Epidermal melanocyte (primary cell): ENCODE data around the gene GH2.
"Not testable (repeated sequence)": the region's sequence is repeated elsewhere in the genome, so short reads cannot be mapped to it uniquely, and the experiment has no call there.

Experiments used
- DNase-seq: peaks from one replicate; pipeline ENCODE4 v3.0.0; 2011; ENCODE audit warnings: low spot score; ENCODE audit not compliant: insufficient read length

Gene GH2

DNA sequence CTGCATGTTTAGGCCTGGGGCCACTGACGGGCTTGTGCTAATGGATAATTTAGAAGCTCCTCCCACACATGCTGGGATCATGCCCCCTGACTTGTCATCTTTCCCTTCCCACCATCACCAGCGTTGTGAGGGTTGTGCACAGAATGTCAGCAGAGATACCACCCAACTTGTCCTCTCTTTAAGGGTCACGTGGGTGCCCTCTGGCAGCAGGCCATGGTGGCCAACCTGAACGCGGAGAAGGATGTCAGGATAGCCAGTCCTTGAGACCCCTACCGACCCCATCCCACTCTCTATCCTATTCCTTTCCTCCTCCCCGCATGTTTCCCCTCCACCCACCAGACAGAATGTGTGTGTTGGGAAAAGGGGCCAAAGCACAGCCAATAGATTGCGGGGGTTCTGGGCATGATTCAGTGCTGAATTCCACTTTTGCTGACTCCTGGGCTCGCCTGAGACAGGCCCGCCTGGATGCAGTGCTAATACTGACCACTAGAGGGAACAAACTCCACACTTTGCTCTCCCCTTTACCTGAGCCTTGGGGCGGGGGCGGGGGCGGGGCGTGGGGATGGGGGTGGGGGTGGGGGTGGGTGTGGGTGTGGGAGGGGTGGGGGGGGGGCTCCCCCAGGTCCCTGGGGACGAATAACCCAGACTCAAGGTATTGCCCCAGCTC lies at the start of gene GH2:
Gene GH2, minus strand, starts transcription at position 10 of the 667 bp plus-strand sequence. CDS start 143 bp downstream, outside the sequence.
- DNase-seq: peak; percentile 52

DNA sequence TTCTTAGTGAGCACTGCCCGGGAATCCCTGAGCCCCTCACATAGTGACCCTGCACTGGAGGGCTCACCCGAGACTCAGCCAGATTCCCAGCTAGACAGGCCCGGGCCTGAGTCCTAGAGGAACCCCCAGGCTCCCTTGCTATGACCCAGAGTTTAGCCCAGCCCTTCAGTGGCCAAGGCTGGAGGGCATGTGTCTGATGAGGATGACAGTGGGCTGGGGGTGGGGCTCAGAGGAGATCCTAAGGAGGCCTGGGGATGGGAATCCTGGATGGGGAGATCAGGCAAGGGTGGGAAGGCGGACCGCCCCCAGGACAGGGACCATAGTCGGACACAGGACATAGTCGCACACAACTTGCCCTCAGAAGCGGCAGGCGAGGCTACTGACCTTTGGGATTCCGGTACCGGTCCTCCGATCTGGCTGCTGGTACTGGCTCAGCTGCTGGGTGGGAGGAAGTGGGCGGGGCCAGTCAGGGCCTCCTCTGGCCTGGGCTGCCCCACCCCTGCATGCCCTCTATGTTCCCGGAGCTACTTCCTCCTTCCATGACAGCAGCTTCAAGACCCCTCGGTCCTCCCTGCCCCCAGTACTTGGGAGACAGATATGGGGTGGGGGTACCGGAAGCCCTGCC lies 49.3 kb upstream of the GH2 start:
- peak; percentile 28 for DNase-seq

DNA sequence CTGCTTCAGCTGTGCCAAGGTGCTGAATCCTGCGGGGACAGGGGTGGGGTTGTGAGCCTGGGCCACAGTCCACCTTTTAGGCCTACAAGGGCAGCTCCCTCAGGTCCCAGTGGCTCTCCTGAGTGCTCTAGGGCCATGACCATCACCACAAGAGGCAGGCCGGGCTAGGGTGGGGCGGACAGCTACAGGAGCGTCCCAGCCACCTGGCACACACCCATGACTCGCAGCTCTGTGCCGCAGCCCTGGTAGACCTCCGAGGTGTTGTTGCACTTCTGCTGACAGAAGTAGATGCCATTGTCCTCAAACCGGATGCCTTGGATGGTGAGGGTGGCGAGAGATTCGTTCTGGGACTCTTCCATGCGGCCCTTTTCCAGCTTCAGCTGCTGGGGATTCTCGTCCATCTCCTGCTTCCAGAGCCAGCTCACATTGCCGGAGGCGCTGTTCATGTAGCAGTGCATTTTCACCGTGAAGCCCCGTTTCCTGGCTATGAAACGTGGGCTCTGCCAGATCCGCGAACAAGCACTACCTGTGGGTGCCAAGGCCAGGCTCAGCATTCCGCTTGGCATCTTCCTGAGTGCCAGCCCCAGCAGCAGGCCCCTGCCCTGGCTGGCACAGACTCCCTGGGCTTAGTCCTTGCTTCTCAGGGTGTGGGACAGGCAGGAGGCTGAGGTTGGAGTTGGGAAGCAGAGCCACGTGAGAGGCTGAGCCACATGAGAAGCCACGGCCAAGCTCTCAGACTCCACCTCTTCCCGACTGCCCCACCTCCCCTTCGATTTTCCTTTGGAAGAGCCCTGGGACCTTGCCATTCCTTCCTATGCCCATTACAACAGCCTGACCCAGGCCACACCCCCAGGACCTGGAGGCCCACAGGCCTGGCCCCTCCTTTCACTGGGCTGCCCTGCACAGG lies 48.4 kb upstream of the GH2 start:
- DNase-seq: peak; percentile 16

DNA sequence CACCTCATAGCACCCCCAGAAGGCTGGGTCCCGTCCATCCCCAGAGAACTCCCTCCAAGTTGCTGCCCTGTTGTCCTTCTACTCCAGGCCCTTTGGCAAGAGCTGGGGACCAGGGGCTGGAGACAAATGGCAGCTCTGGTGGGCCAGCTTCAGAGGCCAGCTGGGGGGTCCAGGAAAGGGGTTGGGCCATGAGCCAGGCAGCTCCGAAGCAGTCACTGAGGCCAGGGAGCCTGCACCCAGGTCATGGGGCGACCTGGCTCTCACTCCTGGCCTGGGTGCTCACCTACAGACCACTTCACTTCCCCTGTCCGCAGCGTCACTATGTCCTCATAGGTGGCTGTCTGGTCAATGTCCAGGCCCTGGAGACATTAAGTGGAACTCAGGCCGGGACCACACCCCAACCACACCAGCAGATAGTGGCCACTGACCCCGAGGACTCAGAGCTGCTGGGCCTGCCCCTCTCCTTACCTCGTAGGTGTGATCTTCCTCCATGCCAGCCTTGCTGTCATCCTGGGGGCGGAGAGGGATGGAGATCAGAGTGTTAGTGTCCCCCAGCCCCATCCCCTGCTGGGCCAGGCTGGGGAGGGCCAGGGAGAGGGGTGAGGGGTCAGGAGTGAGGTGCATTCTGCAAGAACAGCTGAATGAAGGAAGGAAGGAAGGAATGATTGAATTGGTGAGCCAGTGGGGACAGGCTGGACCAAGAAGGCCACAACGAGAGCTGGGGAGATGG lies 47.4 kb upstream of the GH2 start:
- peak; percentile 4 for DNase-seq

DNA sequence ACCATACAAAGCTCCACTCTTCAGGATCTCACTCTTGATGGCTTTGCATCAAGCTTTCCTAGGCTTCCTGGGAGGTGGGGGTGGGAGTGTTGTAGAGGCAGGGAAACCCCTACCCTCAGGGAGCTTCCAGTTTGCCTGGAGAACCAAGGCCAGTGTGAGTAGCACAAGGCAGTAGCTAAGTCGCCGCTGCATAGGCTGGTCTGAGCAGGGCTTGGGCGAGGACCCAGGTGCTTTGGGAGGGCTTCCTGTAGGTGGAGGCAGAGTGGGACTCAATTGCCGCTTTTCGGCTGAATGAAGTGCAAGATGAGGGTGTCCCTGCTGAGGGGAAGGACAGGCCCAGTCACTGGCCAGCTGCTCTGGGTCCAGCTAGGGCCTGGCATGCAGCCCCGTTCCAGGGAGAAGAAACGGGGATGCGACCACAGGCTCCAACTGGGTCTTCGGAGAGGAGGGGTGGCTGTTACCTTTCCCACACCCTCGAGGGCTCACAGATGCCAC lies 46.5 kb upstream of the GH2 start:
- peak; percentile 4 for DNase-seq

DNA sequence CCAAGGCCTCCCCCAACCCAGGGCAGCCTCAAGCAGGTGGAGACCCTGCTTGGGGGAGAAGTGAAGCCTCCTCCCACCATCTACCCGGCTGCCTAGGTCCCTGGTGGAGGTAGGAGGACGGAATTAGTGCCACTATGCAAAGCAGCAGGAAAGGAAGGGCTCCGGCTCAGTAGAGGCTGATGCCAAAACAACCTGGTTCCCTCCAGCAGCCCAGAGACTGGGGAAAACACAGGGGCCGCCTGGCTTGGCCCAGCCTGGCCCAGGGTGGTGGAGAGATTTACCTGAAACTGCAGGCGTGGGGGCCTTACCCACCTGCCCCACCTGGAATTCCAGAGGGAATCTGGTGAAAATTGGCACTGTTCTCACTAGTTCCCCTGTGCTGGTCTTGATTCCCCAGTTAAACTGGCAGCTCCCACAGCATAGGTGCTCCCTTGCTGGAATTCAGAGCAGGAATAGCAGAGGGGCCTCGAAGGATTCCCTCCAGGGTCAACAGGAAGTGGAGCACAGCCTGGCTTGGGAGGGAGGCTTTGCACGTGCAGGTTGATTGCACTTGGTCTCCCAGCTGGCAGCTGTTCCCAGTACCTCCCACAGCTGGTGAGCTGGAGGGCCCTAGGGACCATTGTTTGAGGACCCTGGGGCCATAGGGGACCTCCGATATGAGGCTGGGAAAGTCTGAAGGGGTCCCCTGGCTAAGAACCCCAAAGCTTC lies 45.9 kb upstream of the GH2 start:
- DNase-seq: peak; percentile 3

DNA sequence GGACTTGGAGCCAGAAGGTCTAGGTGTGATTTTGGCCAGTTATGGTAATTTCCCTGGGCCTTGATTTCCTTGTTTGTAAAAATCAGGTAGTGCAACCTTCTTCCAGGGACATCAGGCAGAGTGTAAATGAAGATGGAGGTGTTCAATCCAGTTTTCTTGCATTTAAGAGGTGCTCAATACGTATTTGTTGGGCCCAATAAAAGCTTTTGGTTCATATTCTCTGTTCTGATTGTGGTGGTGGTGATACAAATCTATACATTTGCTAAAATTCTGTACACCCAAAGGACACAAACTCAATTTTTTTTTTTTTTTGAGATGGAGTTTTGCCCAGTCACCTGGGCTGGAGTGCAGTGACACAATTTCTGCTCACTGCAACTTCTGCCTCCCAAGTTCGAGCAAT lies 44.4 kb upstream of the GH2 start:
- peak; percentile 5 for DNase-seq

DNA sequence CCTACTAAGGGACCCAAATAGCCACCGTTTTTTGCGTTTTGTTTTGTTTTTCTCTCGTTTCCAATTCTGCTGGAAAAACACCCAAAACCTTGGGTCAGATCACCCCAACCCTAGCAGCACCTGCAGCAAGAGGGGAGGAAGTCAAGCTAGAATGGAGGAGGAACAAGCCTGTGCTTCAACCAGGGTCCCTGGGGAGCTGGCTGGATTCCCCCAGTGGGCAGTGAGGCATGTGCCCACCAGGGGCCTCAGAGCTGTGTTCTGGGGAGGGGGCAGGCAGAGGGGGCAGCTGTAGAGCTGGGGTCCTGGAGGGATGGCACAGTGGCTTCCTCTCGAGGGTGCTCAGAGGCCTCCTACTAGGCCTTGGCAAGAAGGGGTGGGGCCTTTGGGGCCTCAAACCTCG lies 43.9 kb upstream of the GH2 start:
- DNase-seq: peak; percentile 1

DNA sequence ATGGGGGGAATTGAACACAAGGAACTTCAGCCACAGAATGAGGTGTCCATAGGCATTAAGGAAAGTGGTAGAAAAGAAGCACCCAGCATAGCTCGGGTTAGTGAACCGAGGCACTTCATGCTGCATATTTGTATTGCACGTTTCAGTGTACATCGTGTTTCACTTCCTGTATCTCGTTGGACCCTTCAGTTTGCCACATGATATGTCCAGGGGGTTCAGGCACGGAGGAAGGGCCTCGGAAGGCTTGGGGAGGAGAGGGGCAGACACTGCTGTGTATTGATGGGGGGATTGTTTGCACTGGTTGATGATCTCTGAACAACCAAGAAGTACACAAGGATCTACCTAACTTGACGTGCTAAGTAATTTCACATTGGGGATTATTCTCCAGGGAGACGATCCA lies 40.7 kb upstream of the GH2 start:
- not testable (repeated sequence) for DNase-seq

DNA sequence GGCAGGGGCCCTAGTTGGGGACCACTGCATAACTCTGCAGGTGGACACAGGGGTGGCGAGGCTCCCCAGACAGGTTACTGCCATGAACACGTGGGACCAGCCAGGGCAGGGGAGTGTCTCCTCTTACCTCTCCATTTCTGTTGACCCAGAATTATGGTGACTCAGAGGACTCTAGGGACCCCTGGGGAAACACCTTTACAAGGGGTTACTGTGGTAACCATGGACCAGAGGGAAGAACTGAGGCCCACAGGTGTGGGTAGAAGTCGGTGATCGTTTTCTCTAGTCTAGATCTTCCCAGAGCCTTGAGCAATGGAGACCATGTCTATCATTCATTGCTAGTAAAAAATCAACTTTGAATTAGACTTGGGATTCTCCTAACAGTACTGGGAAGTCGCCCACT lies 39.0 kb upstream of the GH2 start:
- DNase-seq: not testable (repeated sequence)

DNA sequence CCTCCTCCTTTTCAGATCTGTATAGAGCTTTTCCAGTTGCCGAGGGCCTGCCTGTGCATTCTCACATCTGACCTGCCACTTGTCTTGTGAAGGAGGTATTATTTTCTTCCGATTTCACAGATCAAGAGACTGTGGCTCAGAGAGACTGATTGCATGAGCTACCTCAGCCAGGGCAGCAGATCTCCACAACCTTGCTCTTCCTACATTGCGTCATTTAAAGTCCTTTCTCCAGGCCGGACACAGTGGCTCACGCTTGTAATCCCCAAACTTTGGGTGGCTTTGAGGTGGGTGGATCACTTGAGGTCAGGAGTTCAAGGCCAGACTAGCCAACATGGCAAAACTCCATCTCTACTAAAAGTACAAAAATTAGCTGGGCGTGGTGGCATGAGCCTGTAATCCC lies 38.3 kb upstream of the GH2 start:
- DNase-seq: not testable (repeated sequence)

DNA sequence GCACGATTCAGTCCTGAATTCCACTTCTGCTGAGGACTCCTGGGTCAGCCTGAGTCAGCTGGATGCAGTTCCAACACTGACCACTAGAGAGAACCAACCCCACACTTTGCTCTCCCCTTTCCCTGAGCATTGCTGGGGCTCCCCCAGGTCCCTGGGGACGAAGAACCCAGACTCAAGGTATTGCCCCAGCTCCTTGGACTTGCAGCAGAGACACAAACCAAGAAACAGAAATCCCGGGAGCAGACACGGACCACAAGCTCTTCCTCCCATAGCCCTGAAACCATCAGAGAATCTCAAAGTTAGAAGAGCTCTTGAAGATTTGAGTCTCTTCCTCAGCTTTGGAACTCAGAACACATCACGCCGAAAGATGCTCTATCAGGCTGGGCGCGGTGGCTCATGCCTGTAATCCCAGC lies 37.6 kb upstream of the GH2 start:
- DNase-seq: peak; percentile 81

DNA sequence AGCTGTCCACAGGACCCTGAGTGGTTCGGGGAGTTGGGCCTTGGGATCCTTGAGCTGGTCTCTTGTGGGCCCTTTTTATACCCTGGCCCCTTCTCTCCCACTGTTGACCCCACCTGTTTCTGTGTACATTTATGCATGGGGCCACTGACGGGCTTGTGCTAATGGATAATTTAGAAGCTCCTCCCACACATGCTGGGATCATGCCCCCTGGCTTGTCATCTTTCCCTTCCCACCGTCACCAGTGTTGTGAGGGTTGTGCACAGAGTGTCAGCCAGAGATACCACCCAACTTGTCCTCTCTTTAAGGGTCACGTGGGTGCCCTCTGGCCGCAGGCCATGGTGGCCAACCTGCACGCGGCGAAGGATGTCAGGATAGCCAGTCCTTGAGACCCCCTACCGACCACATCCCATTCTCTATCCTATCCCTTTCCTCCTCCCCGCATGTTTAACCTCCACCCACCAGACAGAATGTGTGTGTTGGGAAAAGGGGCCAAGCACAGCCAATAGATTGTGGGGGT lies 37.1 kb upstream of the GH2 start, which contains the start of gene GH1:
Gene GH1, minus strand, starts transcription at position 51 of the 517 bp plus-strand sequence. CDS start 63 bp downstream, outside the sequence.
- not testable (repeated sequence) for DNase-seq

DNA sequence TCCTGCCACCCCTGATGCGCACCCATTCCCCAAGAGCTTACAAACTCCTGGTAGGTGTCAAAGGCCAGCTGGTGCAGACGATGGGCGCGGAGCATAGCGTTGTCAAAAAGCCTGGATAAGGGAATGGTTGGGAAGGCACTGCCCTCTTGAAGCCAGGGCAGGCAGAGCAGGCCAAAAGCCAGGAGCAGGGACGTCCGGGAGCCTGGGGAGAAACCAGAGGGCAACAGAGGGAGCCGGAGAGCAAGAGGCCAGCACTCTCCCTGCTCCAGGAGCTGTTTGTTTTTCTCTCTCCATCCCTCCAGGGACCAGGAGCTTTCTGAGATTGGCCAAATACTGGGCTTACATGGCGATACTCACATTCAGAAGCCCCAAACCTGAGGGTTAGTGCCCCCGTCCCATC lies 36.6 kb upstream of the GH2 start:
- DNase-seq: no peak

DNA sequence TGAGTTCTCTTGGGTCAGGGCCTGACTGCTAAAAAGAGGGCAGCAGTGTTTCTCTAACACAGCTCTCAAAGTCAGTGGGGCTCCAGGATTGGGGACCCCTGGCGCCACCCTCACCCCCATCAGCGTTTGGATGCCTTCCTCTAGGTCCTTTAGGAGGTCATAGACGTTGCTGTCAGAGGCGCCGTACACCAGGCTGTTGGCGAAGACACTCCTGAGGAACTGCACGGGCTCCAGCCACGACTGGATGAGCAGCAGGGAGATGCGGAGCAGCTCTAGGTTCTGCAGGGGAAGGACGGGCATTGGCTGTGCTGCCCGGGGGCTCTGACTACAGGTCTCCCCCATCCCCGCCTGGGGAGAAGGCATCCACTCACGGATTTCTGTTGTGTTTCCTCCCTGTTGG lies 35.9 kb upstream of the GH2 start:
- no peak for DNase-seq

DNA sequence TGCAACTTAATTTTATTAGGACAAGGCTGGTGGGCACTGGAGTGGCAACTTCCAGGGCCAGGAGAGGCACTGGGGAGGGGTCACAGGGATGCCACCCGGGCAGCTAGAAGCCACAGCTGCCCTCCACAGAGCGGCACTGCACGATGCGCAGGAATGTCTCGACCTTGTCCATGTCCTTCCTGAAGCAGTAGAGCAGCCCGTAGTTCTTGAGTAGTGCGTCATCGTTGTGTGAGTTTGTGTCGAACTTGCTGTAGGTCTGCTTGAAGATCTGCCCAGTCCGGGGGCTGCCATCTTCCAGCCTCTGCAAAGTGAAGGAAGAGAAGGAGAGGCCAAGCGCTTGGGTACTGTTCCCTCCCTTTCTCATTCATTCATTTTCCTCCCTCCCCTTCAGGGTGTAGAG lies 35.5 kb upstream of the GH2 start:
- DNase-seq: not testable (repeated sequence)

DNA sequence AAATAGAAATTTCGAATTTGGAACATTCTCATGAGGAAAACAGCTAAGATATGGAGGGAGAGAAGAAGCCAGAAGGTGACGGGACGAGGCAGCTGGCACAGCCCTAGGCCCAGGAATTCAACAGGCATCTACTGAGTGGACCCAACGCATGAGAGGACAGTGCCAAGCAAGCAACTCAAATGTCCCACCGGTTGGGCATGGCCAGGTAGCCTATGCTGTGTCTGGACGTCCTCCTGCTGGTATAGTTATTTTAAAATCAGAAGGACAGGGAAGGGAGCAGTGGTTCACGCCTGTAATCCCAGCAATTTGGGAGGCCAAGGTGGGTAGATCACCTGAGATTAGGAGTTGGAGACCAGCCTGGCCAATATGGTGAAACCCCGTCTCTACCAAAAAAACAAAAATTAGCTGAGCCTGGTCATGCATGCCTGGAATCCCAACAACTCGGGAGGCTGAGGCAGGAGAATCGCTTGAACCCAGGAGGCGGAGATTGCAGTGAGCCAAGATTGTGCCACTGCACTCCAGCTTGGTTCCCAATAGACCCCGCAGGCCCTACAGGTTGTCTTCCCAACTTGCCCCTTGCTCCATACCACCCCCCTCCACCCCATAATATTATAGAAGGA lies 34.9 kb upstream of the GH2 start:
- DNase-seq: no peak

DNA sequence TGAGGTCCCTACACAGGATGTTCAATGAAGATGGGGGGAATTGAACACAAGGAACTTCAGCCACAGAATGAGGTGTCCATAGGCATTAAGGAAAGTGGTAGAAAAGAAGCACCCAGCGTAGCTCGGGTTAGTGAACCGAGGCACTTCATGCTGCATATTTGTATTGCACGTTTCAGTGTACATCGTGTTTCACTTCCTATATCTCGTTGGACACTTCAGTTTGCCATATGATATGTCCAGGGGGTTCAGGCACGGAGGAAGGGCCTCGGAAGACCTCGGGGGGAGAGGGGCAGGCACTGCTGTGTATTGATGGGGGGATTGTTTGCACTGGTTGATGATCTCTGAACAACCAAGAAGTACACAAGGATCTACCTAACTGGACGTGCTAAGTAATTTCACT lies 34.0 kb upstream of the GH2 start:
- DNase-seq: not testable (repeated sequence)

DNA sequence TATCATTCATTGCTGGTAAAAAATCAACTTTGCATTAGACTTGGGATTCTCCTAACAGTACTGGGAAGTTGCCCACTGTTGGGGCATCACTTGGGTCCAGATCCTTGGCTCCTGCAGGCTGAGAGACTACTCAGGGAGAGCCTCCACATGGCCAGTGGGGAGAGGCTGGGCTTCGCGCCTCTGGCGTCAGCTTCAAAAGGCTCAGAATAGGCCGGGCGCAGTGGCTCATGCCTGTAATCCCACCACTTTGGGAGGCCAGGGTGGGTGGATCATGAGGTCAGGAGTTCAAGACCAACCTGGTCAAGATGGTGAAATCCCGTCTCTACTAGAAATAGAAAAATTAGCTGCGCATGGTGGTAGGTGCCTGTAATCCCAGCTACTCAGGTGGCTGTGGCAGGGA lies 32.7 kb upstream of the GH2 start:
- DNase-seq: no peak

DNA sequence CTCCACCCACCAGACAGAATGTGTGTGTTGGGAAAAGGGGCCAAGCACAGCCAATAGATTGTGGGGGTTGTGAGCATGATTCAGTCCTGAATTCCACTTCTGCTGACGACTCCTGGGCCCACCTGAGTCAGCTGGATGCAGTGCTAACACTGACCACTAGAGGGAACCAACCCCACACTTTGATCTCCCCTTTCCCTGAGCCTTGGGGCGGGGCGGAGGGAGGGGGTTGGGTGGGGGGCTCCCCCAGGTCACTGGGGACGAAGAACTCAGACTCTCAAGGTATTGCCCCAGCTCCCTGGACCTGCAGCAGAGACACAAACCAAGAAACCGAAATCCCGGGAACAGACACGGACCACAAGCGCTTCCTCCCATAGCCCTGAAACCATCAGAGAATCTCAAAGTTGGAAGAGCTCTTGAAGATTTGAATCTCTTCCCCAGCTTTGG lies 29.9 kb upstream of the GH2 start:
- no peak for DNase-seq
